CD4-positive, alpha-beta T cell treated with Interleukin-6 at 100 ng/mL for 8 hours (primary cell): ENCODE results near the gene NBPF3.
"Not testable (repeated sequence)": the region's sequence is repeated elsewhere in the genome, so short reads cannot be mapped to it uniquely, and the experiment has no call there.

ENCODE experiments used
- DNase-seq: peaks from one replicate; pipeline ENCODE4 v3.0.0-alpha.2; 2020; ENCODE audit warnings: mixed read lengths, low spot score

NBPF3 gene

GRCh38 chr1:21519486-21520070 lies 79.6 kb downstream of the NBPF3 start:
- not testable (repeated sequence) for DNase-seq

- DNase-seq = no peak
These were observed 81.2 kb downstream of the NBPF3 start for GRCh38 chr1:21520899-21521716.

- no peak for DNase-seq
These were observed 81.8 kb downstream of the NBPF3 start for GRCh38 chr1:21521717-21522060.

GRCh38 chr1:21522525-21523038 lies 82.6 kb downstream of the NBPF3 start:
- DNase-seq = no peak

- DNase-seq = no peak
These were observed 83.4 kb downstream of the NBPF3 start for GRCh38 chr1:21523297-21523813.

GRCh38 chr1:21524220-21524619 lies 84.3 kb downstream of the NBPF3 start:
- DNase-seq = no peak

GRCh38 chr1:21524686-21525339 lies 84.9 kb downstream of the NBPF3 start:
- DNase-seq = no peak

GRCh38 chr1:21525340-21525717 lies 85.4 kb downstream of the NBPF3 start:
- DNase-seq = no peak

- DNase-seq = no peak
These were observed 86.5 kb downstream of the NBPF3 start for GRCh38 chr1:21526441-21526840.

GRCh38 chr1:21530368-21531016 lies 90.6 kb downstream of the NBPF3 start:
- no peak for DNase-seq

- no peak for DNase-seq
These were observed 91.3 kb downstream of the NBPF3 start for GRCh38 chr1:21531241-21531640.

GRCh38 chr1:21532496-21532895 lies 92.6 kb downstream of the NBPF3 start:
- DNase-seq = no peak

- no peak for DNase-seq
These were observed 93.1 kb downstream of the NBPF3 start for GRCh38 chr1:21532992-21533534.

- no peak for DNase-seq
These were observed 94.2 kb downstream of the NBPF3 start for GRCh38 chr1:21534146-21534545.
